C4-2B (cell line): Measurements from ENCODE around the gene NRN1.

Experiments
- H3K27ac ChIP-seq: fragments of 450-650 bp; 2 replicates; pipeline ENCODE4 v1.5.1; 2017
- ZFX ChIP-seq: fragments of 450-650 bp; IDR thresholded peaks from 2 replicates; pipeline ENCODE4 v1.6.1; 2017
- TF ChIP-seq, protein P1 (sequence below): fragments of 450-650 bp; conservative IDR thresholded peaks from 2 replicates; pipeline ENCODE4 v1.5.1; 2017; ENCODE audit warnings: mild to moderate bottlenecking

Gene NRN1

DNA sequence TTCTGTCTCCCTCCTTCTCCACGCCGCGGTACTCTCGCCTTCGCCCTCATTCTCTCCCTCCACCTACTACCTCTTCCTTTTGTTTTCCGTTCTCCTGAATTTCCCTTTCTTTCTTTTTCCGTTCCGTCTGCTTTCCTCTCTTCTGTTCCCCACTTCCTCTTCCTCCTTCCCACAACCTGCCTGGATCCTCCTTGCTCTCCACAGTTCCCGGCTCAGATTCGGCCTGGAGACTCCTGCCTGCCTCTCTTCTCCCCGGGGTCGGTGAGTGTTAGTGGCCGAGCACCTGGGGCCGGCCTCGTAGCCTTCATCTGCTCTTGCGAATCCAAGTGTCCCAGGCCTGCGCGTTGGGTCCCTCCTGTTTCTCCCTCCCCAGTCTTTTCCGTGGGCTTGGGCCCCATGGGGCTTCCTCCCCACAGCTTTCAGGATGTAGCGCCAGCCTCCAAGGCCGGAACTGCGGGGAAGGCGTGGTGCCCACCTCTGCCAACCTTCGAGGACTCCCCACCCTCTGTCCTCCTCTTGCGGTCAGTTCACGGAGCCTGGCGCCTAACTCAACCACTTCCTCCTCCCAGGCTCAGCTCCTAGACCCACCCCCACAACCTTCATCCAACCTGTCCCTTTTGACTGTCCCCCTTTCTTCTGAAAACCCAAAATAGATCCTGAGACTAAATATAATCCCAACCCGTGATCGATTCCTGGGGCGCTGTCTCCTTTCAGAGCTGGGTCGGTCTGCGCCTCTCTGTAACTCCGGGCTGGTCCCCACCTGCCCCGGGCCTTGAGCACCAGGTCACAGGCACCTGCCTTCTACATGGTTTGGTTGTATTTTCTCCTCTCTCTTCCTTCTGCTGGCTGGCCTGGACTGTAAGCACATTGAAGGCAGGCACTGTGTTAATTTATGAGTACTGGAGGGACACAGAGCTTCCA, 6.8 kb downstream of the NRN1 start:
- no peak overlapping the region for H3K27ac ChIP-seq

DNA sequence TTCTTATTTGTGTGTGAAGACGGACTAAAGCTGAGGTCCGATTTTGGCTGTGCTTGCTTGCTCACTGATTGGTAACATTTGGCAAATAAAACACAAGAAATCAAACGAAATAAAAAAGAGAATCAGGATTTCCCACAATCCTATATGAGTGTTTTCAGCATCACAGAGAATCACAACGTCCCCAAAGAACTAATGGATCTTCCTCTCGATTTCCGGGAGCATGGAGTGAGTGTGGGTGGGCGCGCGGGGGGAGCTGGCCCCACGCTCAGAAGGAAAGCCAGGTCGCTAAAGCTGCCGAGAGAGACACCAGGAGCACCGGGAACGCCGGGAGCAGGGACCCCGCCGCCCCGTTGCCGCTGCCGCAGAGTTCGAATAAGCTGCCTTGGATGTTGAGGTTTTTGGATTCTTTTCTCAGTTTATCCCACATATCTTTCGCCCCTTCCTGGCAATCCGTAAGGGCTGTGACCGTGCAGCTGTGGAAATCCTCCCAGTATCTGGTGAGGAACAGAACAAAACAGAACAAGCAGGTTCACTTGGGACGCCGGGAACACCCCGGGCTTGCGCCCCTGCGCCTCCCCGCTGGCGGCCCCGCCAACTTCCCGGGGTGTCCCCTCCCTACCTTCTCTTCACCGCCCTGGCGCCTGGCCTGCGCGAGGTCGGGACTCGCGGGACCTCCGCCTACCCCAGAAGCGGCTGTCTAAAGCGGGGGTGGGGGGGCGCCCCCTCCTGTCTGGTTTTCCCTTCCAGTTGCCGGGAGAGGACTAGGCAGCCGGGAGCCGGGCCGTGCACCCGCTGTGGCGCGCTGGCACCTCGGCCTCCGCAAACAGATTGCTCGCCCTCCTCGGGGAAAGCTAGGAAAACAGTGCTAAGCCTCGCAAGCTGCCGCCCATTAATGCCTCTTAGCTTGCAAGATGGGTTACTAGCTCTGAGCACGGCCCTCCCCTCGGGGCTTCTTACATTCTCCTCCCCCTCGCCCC, 7.7 kb downstream of the NRN1 start:
- no peak for TF ChIP-seq ZFX
- TF ChIP-seq, protein P1, sequence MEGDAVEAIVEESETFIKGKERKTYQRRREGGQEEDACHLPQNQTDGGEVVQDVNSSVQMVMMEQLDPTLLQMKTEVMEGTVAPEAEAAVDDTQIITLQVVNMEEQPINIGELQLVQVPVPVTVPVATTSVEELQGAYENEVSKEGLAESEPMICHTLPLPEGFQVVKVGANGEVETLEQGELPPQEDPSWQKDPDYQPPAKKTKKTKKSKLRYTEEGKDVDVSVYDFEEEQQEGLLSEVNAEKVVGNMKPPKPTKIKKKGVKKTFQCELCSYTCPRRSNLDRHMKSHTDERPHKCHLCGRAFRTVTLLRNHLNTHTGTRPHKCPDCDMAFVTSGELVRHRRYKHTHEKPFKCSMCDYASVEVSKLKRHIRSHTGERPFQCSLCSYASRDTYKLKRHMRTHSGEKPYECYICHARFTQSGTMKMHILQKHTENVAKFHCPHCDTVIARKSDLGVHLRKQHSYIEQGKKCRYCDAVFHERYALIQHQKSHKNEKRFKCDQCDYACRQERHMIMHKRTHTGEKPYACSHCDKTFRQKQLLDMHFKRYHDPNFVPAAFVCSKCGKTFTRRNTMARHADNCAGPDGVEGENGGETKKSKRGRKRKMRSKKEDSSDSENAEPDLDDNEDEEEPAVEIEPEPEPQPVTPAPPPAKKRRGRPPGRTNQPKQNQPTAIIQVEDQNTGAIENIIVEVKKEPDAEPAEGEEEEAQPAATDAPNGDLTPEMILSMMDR, result no peak
- H3K27ac ChIP-seq, result no peak overlapping the region

More for the DNA sequence above, 6.8 kb downstream of the NRN1 start:
- TF ChIP-seq, protein P1, result no peak
- TF ChIP-seq ZFX, result no peak

DNA sequence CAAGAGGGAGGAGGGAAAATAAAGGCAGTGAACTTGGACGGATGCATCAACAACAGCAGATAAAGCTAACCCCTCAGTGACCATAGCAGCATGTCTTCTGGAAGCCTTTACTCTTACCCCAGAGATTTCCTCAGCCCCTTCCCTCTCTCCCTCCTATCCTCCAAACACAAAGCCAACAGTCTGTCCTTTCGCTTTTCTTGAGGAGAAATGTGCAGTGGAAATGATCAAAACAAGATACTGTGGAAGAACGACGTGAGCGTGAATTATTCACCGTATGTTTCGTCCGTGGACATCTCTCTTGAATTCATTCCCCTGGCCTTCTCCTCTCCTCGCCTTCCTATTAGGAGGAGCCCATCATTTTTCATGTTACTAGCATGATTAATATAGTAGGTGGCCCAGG, 8.5 kb downstream of the NRN1 start:
- TF ChIP-seq, protein P1, result no peak
- TF ChIP-seq ZFX, result no peak
- no peak overlapping the region for H3K27ac ChIP-seq

DNA sequence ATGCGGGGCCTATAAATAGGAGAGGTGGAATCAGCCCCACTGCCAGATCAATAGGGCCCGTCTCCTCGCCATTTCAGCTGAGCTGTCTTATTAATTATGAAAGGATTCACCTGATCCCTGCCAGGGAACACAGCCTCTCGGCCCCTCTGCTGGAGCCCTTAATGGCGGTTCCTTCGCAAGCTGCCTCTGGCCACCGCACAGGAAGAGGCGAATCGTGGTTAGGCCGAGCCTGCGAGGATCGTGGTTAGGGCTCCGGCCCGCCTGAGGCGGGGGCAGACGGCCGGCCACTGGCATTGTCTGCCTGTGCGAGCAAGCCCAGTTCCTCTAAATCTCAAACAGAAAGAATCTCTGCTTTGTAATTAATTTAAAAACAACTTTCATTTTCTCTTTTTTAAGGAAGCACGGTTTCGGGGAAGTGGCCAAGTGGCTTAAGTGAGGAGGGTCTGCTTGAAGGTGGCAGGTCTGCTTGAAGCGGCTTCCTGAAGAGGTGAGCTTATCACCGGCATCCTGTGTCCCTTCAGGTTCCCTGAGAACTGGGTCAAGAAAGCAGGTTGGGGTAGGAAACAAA, 9.2 kb downstream of the NRN1 start:
- no peak overlapping the region; the same call in 1 of the 2 replicates for H3K27ac ChIP-seq
- TF ChIP-seq ZFX, result no peak
- TF ChIP-seq, protein P1, result no peak

DNA sequence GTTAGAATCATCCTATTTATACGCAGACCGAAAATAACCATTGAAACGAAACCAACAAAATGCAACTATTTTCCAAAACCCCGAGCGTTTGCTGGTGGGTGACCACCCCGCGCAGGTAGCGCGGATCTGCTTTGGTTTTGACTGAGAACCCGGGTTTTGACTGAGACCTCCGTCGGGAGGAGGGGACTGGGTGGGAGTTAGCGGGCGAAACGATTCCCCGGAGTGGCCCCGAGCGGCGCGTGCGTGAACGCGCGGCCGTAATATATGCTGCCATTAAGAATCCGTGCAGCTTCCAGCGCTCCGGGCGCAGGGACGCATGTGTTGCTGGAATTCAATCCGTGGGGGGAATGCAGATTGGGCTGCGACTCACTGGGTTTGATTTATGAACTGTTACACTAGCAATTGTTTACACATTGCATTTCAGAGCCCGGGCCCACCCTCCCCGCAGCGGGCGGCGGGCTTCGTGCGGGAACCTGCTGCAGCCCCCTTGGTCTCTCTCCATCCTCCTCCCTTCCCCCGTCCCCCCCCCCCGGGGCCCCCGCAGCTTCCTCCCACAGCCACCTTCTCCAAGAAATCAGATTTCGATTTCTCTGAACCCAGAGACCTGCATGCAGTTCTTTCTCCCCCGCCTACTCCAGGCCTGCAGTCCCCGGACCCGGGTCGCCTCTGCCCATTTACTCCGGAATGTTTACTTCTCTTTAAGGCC, 9.9 kb downstream of the NRN1 start:
- no peak for TF ChIP-seq ZFX
- TF ChIP-seq, protein P1, result no peak
- H3K27ac ChIP-seq, result peak overlapping the region; percentile 59

DNA sequence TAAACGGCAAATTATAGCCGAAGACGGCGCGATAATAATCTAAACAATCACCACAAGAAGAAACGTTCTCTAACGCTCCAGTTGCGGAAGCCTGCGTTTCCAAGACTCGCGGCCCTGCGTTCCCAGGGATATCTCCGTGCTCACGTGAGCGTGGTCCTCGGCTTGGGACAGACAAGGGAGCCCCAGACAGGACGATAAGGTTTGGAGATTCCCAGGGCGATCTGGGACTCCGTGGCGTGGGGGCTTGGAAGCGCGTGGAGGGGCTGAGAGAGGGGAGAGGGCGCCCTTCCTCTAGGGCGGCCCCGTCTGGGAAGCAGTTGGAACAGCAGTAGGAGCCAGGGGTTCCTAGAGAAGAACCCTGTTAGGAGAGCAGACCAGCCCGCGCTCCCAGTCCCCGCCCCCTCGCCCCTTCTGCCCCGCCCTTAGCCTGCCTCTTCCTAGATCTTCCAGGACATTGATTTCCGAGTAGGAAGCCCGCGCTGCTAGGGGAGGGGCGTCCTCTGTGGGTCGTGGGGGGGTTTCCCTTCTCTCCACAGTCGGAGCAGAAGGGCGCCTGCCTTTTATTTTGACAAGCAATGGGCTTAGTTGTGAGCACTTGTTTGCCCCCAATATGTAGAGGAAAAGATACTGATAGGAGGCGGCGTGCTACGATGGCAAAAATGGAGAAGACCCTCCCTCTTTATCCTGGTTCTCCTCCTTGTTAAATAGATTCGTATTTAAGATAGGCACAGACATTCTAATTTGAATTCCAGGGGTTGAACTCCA, 10.6 kb downstream of the NRN1 start:
- H3K27ac ChIP-seq, result peak overlapping the region; percentile 59
- TF ChIP-seq, protein P1, result peak; percentile 45
- no peak for TF ChIP-seq ZFX
